NCI-H128 (cell line): Measurements from ENCODE around the gene TRIL.

Source experiments
- DNase-seq: peaks from one replicate; lab custom pipeline; 2025; ENCODE audit not compliant: unreplicated experiment; lab: John Stamatoyannopoulos, UW

Gene TRIL

GRCh38 chr7:28942168-28942567 is 16.0 kb downstream of the TRIL start:
- DNase-seq, result no peak

GRCh38 chr7:28941633-28942032 is 16.5 kb downstream of the TRIL start:
- DNase-seq, result no peak

DNA sequence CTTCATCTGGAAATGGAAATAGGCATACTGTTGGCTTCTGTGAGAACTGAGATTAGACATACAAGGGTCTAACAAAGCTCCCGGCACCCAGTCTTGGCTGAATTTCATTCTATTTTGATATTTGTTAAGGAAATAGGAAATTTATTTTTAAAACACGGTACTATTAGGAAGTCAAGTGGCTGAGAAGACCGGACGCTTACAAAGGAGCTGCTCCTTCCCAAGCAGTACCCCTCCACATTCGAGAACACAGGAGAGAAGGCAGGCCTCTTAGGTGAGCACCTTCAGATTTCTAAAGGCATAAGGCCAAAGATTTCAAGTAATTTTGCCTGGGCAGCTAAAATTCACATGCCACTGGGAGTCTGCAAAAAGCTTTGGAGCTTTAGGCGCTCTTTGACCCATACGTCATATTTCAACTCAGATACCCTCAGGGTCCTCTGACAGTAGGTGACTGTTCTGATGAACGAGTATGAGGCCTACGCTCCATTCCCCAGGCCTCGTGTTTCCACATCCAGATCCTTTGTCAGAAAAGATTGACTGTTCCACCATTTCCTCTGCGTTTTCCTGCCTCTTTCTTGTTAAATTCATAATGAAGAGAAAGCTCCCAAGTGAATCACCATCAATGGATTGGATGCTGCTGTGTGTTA is 17.3 kb downstream of the TRIL start:
- DNase-seq, result no peak

GRCh38 chr7:28939844-28940544 is 18.1 kb downstream of the TRIL start:
- DNase-seq, result no peak

- no peak for DNase-seq
These were observed 18.8 kb downstream of the TRIL start for GRCh38 chr7:28939367-28939766.

- DNase-seq, result no peak
These were observed 20.5 kb downstream of the TRIL start for GRCh38 chr7:28937619-28938018.

DNA sequence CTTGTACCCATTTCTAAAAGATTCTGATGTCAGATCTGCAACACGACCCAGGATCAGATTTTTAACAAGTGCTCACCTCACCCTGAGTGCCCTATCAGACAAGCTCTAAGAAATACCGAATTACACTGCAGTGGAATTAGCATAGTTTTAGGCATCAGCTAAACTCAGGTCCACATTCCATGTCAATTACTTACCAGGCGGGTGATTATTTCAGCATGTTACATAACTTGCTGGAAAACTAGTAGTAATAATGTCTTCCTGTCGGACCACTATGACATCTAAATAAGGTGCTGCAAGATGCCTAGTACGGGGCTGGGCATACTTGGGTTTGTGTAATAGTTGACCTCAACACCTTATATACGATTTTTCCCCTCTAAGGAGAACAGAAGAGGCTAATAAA is 21.0 kb downstream of the TRIL start:
- no peak for DNase-seq

- DNase-seq, result no peak
These were observed 24.2 kb downstream of the TRIL start for GRCh38 chr7:28933846-28934320.

DNA sequence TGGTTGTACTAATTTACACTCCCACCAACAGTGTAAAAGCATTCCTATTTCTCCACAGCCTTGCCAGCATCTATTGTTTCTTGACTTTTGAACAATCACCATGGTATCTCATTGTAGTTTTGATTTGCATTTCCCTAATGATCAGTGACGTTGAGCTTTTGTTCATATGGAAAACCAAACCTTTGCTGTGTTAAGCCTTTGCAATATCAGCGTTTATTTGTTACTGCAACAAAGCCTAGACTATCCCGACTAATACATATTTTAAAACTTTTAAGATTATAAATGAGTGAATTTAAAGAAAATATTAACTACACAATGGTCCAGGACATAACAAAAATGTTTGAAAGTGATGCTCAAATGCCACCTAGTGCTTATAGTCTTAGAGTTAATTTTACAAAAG is 26.6 kb downstream of the TRIL start:
- DNase-seq, result no peak

- peak; percentile 81 for DNase-seq
These were observed 31.1 kb downstream of the TRIL start for GRCh38 chr7:28926871-28927597.

- peak; percentile 88 for DNase-seq
These were observed 35.4 kb downstream of the TRIL start for GRCh38 chr7:28922624-28923331.

GRCh38 chr7:28921822-28922221 is 36.3 kb downstream of the TRIL start:
- peak; percentile 54 for DNase-seq

GRCh38 chr7:28920424-28920823 is 37.7 kb downstream of the TRIL start:
- no peak for DNase-seq

GRCh38 chr7:28919510-28919909 is 38.6 kb downstream of the TRIL start:
- no peak for DNase-seq

- no peak for DNase-seq
These were observed 49.4 kb downstream of the TRIL start for GRCh38 chr7:28908775-28909174.

DNA sequence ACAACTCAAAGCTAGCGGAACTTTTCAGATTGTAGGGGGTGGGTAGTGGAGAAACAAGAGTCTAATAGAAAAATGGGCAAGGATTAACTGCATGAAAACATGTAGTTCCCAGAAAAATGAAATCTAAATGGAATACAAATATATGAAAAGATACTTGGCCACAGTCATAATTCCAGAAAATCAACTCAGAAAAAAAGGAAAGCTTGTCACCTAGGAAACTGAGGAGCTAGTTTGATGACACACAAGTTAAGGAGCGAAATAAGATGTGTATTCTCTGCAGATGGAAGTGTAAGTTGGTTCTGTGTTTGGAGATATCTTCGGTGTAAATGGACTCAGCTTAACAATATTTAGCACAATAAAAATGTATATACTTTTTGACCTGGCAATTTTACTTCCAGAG is 52.7 kb downstream of the TRIL start:
- no peak for DNase-seq

GRCh38 chr7:28904578-28905048 is 53.5 kb downstream of the TRIL start:
- DNase-seq, result peak; percentile 32

DNA sequence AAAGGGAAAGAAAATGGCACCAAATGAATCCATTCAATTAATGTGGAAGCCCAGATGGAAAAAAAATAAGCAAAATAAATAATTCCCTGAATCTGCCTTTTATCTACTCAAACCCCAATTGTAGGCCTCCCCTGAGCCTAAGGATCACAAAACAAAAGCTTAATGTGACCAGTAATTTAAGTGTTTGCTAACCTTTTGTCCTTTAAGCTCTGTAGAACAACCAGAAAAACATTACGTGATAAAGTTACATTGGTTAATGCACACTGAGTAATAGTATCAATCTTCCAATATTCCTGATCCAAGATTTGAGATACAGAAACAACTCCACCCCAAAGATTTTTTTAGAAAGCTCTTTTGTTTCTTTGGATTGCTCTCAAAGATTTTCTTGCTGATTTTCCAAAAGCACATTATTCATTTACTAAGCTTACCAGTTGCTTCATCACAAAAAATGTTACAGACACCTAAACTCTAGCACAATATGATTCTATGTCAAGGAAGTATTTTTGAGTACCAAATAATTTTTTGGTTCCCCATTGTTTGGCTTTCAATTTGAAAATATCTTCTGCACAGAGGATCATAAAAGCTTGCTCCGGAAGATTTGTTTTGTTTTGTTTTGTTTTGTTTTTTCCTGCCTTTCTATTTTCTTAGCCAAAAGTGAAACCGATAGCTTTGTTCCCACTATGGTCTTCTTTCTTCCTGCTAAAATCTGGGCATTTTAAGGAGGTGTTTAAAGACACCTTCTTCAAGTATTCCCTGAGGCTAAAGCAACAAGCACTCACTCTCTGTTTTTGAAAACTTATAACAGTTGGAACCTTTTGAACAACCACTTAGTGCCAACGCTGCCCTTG is 54.2 kb downstream of the TRIL start:
- no peak for DNase-seq
